Measurements from ENCODE around the gene TMC6.
"Not testable (repeated sequence)": the region's sequence is repeated elsewhere in the genome, so short reads cannot be mapped to it uniquely, and the experiment has no call there.

DNA sequence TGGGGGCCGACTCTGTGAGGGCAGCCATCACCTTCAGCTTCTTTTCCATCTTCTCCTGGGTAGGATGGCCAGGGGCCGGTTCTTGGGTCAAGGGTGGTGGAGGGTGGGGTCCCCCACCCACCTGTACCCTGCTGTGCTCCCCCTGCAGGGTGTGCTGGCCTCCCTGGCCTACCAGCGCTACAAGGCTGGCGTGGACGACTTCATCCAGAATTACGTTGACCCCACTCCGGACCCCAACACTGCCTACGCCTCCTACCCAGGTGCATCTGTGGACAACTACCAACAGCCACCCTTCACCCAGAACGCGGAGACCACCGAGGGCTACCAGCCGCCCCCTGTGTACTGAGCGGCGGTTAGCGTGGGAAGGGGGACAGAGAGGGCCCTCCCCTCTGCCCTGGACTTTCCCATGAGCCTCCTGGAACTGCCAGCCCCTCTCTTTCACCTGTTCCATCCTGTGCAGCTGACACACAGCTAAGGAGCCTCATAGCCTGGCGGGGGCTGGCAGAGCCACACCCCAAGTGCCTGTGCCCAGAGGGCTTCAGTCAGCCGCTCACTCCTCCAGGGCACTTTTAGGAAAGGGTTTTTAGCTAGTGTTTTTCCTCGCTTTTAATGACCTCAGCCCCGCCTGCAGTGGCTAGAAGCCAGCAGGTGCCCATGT lies 43.2 kb upstream of the TMC6 start:
- TF ChIP-seq, protein P1, sequence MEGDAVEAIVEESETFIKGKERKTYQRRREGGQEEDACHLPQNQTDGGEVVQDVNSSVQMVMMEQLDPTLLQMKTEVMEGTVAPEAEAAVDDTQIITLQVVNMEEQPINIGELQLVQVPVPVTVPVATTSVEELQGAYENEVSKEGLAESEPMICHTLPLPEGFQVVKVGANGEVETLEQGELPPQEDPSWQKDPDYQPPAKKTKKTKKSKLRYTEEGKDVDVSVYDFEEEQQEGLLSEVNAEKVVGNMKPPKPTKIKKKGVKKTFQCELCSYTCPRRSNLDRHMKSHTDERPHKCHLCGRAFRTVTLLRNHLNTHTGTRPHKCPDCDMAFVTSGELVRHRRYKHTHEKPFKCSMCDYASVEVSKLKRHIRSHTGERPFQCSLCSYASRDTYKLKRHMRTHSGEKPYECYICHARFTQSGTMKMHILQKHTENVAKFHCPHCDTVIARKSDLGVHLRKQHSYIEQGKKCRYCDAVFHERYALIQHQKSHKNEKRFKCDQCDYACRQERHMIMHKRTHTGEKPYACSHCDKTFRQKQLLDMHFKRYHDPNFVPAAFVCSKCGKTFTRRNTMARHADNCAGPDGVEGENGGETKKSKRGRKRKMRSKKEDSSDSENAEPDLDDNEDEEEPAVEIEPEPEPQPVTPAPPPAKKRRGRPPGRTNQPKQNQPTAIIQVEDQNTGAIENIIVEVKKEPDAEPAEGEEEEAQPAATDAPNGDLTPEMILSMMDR (IDR thresholded peaks at IDR 0.05), result not testable (repeated sequence)
- TF ChIP-seq POLR2AphosphoS5 (IDR thresholded peaks at IDR 0.05; ENCODE audit: low read depth, low read length), result not testable (repeated sequence)
